WTC11 (cell line): ENCODE data around the gene COL19A1.

Experiments
- CBFB ChIP-seq: sonication (generic); formaldehyde crosslinking; IDR thresholded peaks from 2 replicates; pipeline ENCODE4 v1.8.1; 2022; ENCODE audit warnings: mild to moderate bottlenecking, low read depth, missing genetic modification reagents
- CTCF ChIP-seq: fragments of 200-600 bp; IDR thresholded peaks from 2 replicates; pipeline ENCODE4 v1.8.0; 2022; ENCODE audit warnings: antibody characterized with exemption
- KAT7 ChIP-seq: sonication (generic); formaldehyde crosslinking; IDR thresholded peaks from 2 replicates; pipeline ENCODE4 v1.8.1; 2023; ENCODE audit warnings: missing genetic modification reagents, mild to moderate bottlenecking, borderline replicate concordance
- SP1 ChIP-seq: sonication (generic); formaldehyde crosslinking; conservative IDR thresholded peaks from 2 replicates; pipeline ENCODE4 v1.8.1; 2022; ENCODE audit warnings: missing genetic modification reagents
- TCF7 ChIP-seq: sonication (generic); formaldehyde crosslinking; IDR thresholded peaks from 2 replicates; pipeline ENCODE4 v1.8.0; 2022; ENCODE audit warnings: mild to moderate bottlenecking, low read depth, missing genetic modification reagents, moderate library complexity
- USF2 ChIP-seq: sonication (generic); formaldehyde crosslinking; IDR thresholded peaks from 2 replicates; pipeline ENCODE4 v1.8.1; 2023; ENCODE audit warnings: mild to moderate bottlenecking, missing genetic modification reagents, moderate library complexity
- TF ChIP-seq, protein P1 (sequence below): sonication (generic); formaldehyde crosslinking; IDR thresholded peaks from 2 replicates; pipeline ENCODE4 v1.8.1; 2023; ENCODE audit warnings: mild to moderate bottlenecking, missing genetic modification reagents

GRCh38 chr6:69954733-69955132, 88.4 kb downstream of the COL19A1 start:
- TF ChIP-seq USF2 (CRISPR knock-in tag) (no peak), TCF7 (CRISPR knock-in tag) (no peak), KAT7 (CRISPR knock-in tag) (no peak), SP1 (CRISPR knock-in tag) (no peak), CTCF (no peak), CBFB (CRISPR knock-in tag) (no peak)
- TF ChIP-seq, protein P1, sequence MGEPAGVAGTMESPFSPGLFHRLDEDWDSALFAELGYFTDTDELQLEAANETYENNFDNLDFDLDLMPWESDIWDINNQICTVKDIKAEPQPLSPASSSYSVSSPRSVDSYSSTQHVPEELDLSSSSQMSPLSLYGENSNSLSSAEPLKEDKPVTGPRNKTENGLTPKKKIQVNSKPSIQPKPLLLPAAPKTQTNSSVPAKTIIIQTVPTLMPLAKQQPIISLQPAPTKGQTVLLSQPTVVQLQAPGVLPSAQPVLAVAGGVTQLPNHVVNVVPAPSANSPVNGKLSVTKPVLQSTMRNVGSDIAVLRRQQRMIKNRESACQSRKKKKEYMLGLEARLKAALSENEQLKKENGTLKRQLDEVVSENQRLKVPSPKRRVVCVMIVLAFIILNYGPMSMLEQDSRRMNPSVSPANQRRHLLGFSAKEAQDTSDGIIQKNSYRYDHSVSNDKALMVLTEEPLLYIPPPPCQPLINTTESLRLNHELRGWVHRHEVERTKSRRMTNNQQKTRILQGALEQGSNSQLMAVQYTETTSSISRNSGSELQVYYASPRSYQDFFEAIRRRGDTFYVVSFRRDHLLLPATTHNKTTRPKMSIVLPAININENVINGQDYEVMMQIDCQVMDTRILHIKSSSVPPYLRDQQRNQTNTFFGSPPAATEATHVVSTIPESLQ (CRISPR knock-in tag): no peak
